Loucy (cell line): ENCODE results near the gene PILRA.
"Not testable (repeated sequence)": the region's sequence is repeated elsewhere in the genome, so short reads cannot be mapped to it uniquely, and the experiment has no call there.

Experiments used
- CTCF ChIP-seq: fragments of 200-600 bp; sonication (generic); conservative IDR thresholded peaks from 2 replicates; pipeline ENCODE4 v1.5.1; 2014; ENCODE audit warnings: mild to moderate bottlenecking, antibody characterized with exemption, low read length
- EZH2phosphoT487 ChIP-seq: fragments of 200-600 bp; IDR thresholded peaks from 2 replicates; pipeline ENCODE4 v1.6.1; 2018; ENCODE audit warnings: antibody characterized with exemption, mild to moderate bottlenecking, moderate library complexity, borderline replicate concordance

GRCh38 chr7:100438731-100439130 is 65.4 kb downstream of the PILRA start:
- not testable (repeated sequence) for TF ChIP-seq CTCF, EZH2phosphoT487
